ENCODE data around the gene C17orf67. TPM values are rescaled to one million over a fixed set of nuclear protein-coding genes. Genes with fewer than 3 reads are reported as not detected.

C17orf67 gene
- total and polyA plus RNA-seq, 2 of the 13 experiments (the other 11 are each of a cell fraction or from before 2014, with no cell fraction given), result 0.41 to 0.86 TPM

DNA sequence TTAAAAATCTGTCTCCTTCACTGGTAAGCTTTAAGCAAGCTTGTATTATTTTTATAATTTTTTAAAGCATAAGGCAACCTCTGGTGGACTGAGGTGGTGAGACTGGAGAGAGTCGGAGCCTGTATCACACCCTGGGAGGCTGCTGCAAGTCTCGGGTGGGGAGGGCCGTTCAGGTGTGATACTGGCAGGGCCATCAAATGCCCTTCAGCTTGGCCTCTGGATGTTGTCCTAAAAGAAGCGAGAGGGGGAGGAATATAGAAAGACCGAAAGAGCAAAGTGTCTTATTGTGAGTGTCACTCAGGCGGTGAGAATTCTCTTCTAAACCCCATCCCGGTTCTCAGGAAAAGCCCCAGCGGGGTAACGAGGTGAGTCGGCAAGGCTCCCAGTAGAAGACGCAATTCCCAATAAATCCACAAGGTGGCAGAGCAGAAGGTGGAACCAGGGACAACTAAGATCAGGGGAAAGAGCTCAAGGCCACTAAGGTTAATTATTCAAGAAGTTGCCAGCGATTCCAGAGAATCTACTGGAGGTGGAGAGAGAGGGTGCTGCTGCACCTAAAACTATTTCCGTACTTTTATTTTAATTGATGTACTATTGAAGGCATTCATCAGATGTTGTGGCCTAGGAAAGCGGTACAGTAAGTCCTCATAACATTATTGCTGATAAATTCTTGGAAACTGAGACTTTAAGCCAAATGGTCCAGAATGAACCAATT is 14.1 kb downstream of the C17orf67 start (continued):
- TF ChIP-seq ZBTB4 (CRISPR knock-in tag; IDR thresholded peaks at IDR 0.05; ENCODE audit: borderline replicate concordance), result no peak
- TF ChIP-seq AHR (CRISPR knock-in tag; IDR thresholded peaks at IDR 0.05), result no peak
- no peak for TF ChIP-seq ZNF563 (CRISPR knock-in tag; IDR thresholded peaks at IDR 0.05)
- TF ChIP-seq BORCS8-MEF2B (CRISPR knock-in tag; IDR thresholded peaks at IDR 0.05), result no peak; the same call in 1 of the 2 replicates
- no peak for TF ChIP-seq MAFF (IDR thresholded peaks at IDR 0.05; ENCODE audit: low read depth, low read length)
- no peak for TF ChIP-seq PRMT3 (CRISPR knock-in tag; IDR thresholded peaks at IDR 0.05; ENCODE audit: borderline replicate concordance, low read depth)
- no peak for TF ChIP-seq RNF219 (CRISPR knock-in tag; IDR thresholded peaks at IDR 0.05)
- no peak for TF ChIP-seq SOX6 (IDR thresholded peaks at IDR 0.05)
- no peak; the same call in 1 of the 2 replicates for TF ChIP-seq SOX6 (CRISPR knock-in tag; IDR thresholded peaks at IDR 0.05)
- TF ChIP-seq ZMYM3 (CRISPR knock-in tag; IDR thresholded peaks at IDR 0.05), result no peak
- TF ChIP-seq PAF1 (CRISPR knock-in tag; IDR thresholded peaks at IDR 0.05), result no peak
- TF ChIP-seq ZNF207 (IDR thresholded peaks at IDR 0.05; ENCODE audit: borderline replicate concordance), result no peak
- TF ChIP-seq, protein P1, sequence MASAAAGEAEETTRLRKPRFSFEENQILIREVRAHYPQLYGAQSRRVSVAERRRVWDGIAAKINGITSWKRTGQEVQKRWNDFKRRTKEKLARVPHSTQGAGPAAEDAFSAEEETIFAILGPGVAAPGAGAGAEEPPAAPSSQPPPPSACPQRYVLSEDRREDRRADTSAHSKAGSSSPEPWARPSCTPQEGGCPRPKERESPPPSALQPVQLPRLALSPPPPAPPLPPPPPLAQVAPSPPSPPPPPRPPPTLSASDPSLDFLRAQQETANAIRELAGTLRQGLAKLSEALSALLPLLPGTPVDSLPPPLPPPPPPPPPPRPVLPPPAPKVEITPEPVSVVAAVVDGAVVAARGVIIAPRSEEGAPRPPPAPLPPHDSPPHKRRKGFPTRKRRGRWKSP (CRISPR knock-in tag; IDR thresholded peaks at IDR 0.05), result no peak
- TF ChIP-seq ZNF687 (CRISPR knock-in tag; IDR thresholded peaks at IDR 0.05), result no peak
- no peak for TF ChIP-seq HOXD1 (CRISPR knock-in tag; IDR thresholded peaks at IDR 0.05)
- TF ChIP-seq PRDM4 (CRISPR knock-in tag; IDR thresholded peaks at IDR 0.05; ENCODE audit: borderline replicate concordance), result no peak
